ENCODE measurements around the gene COMP.

DNA sequence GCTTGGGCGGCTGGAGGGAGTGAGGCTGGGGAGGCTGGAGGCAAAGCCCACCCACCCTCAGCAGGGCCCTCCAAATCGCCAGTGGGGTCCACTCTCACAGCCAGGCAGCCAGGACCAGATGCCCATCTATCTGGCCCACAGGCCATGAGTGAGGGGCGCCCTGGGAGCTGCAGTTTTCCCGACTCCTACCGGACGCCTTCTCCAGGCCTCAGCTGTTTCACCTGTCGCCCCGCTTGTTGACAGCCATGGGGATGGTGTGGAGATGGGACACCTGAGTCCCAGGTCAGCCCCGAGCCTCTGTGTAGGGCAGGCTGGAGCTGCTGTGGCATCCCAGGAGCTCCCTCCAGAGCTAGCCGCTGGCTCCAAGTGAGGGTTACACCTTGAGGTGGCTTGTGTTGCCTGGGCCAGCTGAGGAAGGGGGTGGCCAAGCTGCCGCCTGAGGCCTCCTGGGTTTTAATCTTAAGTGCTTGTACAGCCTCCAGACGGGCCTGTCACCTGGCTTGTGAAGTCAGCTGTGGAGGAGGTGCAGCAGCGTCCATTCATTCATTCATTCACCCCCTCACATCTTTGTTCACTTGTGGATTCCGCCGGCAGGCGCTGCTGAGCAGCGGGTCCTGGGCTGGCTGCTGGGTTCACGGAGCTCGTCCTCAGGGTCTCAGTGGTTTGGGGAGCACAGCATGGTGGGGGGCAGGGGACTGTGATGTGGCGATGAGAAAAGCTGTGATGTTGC lies 52.0 kb downstream of the COMP start:
- no peak for TF ChIP-seq POLR2AphosphoS5 (IDR thresholded peaks at IDR 0.05)
- no peak for TF ChIP-seq POLR2A (IDR thresholded peaks at IDR 0.05)
